NB4 (cell line): ENCODE results near the gene ULK3.
A peak's percentile ranks its signal among the peaks of the same experiment; 100 is the strongest.

Experiments used
- DNase-seq: peaks from one replicate; pipeline ENCODE4 v3.0.0; 2010; ENCODE audit warnings: low read depth
- H3K4me3 ChIP-seq: one replicate; pipeline ENCODE4 v1.5.1; 2011; ENCODE audit warnings: mild to moderate bottlenecking, low read depth, low read length, moderate library complexity
- CTCF ChIP-seq: IDR thresholded peaks from one replicate; pipeline ENCODE4 v1.5.1; 2012; ENCODE audit warnings: low read depth, low read length
- MAX ChIP-seq: IDR thresholded peaks from 2 replicates; pipeline ENCODE4 v1.6.1; 2011; ENCODE audit warnings: low read depth, low read length
- MYC ChIP-seq: IDR thresholded peaks from 2 replicates; pipeline ENCODE4 v1.6.1; 2011; ENCODE audit warnings: low read depth, low read length
- POLR2A ChIP-seq: IDR thresholded peaks from 2 replicates; pipeline ENCODE4 v1.6.1; 2011; ENCODE audit warnings: mild to moderate bottlenecking; ENCODE audit not compliant: insufficient read length; ENCODE audit errors: extremely low read depth

The ULK3 gene

DNA sequence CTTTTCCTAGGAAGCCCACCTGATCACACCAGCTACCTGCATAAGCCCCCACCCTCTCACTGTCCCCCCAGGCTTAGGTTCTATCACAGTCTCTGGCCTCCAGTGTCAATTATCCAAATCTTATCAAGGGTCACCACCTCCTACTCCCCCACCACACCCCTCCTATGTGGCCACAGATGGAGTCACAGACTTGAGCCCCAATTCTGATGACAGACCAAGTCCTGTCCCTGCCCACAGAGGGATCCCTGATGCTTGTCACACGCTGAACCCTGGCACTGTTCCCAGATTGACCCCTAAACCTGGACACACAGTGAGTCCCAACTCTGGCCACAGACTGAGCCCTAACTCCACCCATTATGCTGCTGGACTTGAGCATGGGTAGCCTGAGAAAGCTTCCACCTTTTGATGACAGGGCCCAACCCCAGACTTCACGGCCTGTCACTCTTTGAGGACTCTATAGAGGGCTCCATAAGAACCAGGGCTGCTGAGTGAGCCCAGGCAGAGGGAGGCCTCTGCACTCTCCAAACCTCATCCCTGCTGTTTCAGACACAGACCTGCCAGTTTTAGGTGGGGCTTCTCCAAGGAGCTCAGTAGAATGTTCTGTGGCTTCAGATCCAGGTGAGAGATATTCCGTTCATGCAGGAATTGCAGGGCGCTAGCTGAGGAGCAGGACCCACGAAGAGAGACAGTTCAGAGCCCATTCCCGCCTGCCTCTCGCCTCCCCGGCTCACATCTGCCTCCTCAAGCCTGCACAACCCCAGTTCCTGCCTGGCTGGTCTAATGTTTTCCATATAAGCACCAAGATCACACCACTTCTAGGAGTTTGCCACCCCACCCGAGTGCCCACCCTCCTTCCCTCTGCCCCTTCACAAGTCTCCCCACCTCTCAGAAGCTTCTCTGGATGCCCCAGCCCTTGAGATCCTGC, 1.8 kb downstream of the ULK3 start:
- H3K4me3 ChIP-seq, result no peak overlapping the region
- TF ChIP-seq MAX, result no peak
- no peak for TF ChIP-seq POLR2A
- no peak for TF ChIP-seq MYC
- no peak for TF ChIP-seq CTCF
- DNase-seq, result no peak

GRCh38 chr15:74839526-74840395, 3.2 kb downstream of the ULK3 start:
- no peak for TF ChIP-seq POLR2A
- no peak for TF ChIP-seq MYC
- TF ChIP-seq MAX, result no peak
- peak; percentile 32 for TF ChIP-seq CTCF
- H3K4me3 ChIP-seq, result no peak overlapping the region
- DNase-seq, result peak; percentile 30

DNA sequence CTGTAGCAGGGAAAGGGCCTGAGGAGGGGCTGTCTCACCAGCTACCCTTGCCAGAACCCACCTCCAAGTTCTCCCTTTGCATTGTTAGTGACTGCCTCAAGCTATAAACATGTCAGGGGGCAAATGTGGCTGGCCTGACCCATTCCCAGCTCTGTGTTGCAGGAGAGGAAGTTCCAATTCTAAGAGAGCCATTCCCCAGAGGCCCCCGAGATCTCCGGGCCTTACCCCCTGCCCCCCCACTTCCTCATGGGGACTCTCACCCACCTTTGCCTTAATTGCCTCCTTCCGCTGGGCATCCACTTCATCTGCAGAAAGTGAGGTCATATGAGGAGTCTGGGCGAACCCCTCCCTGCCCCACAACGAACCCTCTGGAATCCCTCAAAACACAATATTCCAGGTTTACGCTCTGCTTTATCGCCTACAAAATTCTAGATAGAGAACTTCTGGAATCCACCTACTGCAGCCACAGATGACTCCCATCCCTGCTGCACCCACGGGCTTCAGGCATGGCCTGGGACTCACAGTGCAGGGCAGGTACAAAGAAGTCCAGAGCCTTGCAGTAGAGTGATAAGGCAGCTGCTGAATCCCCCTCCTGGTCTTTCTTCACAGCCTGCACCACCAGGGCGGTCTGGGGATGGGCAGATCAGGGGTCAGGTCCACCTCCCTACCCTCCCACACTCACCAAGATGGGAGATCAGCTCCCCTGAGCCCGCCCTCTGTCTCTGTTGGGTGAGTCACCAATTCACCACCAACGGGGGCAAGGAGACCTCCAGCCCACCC, 4.0 kb downstream of the ULK3 start:
- peak; percentile 53 for DNase-seq
- TF ChIP-seq MAX (no peak), MYC (no peak), POLR2A (no peak), CTCF (no peak)
- no peak overlapping the region for H3K4me3 ChIP-seq

DNA sequence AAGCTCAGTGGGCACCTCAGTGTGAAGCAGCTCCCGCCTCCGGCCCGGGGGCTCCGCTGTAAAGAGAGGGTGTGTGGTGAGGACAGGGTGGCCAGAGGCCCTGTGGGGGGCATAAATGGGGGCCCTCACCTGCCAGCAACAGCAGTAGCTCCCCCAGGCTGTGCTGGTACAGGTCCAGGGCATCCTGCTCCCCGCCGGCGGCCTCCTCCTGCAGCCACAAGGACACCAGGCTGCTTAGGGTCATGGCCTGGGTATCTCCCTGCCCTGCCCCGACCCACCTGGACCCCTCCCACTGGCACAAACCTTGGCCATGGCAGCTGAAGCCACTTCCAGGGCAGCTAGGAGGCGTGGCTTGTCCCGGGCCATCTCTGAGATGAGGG, 4.8 kb downstream of the ULK3 start:
- H3K4me3 ChIP-seq, result no peak overlapping the region
- no peak for DNase-seq
- TF ChIP-seq MYC (no peak), CTCF (no peak), POLR2A (no peak), MAX (no peak)

GRCh38 chr15:74837482-74838136, 5.3 kb downstream of the ULK3 start:
- no peak for DNase-seq
- TF ChIP-seq POLR2A, result no peak
- no peak for TF ChIP-seq MAX
- TF ChIP-seq CTCF, result no peak
- no peak for TF ChIP-seq MYC
- no peak overlapping the region for H3K4me3 ChIP-seq
